NT2/D1 (cell line): ENCODE results near the gene SIAE.
"Not testable (repeated sequence)": the region's sequence is repeated elsewhere in the genome, so short reads cannot be mapped to it uniquely, and the experiment has no call there.

ENCODE experiments used
- DNase-seq: peaks from one replicate; pipeline ENCODE4 v3.0.0-alpha.2; 2011; ENCODE audit warnings: low read depth, low spot score
- H3K27me3 ChIP-seq: 2 replicates; pipeline ENCODE4 v1.6.0; 2011; ENCODE audit warnings: mild to moderate bottlenecking; ENCODE audit not compliant: insufficient read length, insufficient read depth
- H3K36me3 ChIP-seq: 2 replicates; pipeline ENCODE4 v1.6.1; 2011; ENCODE audit warnings: mild to moderate bottlenecking, low read length, mixed read lengths; ENCODE audit not compliant: insufficient read depth, insufficient read length
- H3K4me1 ChIP-seq: 2 replicates; pipeline ENCODE4 v1.5.1; 2011; ENCODE audit not compliant: insufficient read depth, insufficient read length
- H3K4me3 ChIP-seq: 2 replicates; pipeline ENCODE4 v1.5.1; 2011; ENCODE audit warnings: low read depth; ENCODE audit not compliant: insufficient read length
- H3K9ac ChIP-seq: 2 replicates; pipeline ENCODE4 v1.6.0; 2011; ENCODE audit warnings: low read depth; ENCODE audit not compliant: insufficient read length
- H3K9me3 ChIP-seq: 2 replicates; pipeline ENCODE4 v1.5.1; 2011; ENCODE audit warnings: mild to moderate bottlenecking, low read length; ENCODE audit not compliant: insufficient read depth
- SUZ12 ChIP-seq: IDR thresholded peaks from 2 replicates; pipeline ENCODE4 v1.6.1; 2011; ENCODE audit not compliant: insufficient read length, insufficient read depth; ENCODE audit errors: extremely low read depth
- YY1 ChIP-seq: IDR thresholded peaks from 2 replicates; pipeline ENCODE4 v1.6.1; 2011; ENCODE audit not compliant: insufficient read length, insufficient read depth
- ZNF274 ChIP-seq: IDR thresholded peaks from 2 replicates; pipeline ENCODE4 v1.6.1; 2011; ENCODE audit warnings: mild to moderate bottlenecking, low read depth, low read length

SIAE gene

DNA sequence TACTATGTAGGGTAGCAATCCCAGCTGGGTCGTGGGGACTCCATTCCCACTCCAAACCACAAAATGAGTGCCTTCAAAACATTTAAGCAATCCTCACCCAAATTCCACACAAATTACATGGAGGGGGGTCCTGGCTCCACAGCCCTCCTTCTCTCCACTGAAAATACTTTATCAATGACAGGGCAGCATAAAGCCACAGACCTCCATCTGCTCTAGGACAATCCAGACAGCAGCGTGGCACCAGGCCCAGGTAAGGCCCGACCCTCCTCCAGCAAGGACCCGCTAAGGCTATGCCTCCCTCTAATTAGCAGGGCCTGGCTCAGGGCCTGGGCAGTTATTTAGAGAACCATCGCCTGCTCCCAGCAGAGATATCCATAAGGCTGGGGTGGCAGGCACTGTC, 62.5 kb downstream of the SIAE start, which contains the start of gene PANX3:
Gene PANX3, plus strand, starts transcription at position 365 of the 400 bp plus-strand sequence. CDS start 129 bp downstream, outside the sequence.
- H3K9ac ChIP-seq = no peak within 1 kb of the TSS
- H3K4me1 ChIP-seq = no peaks in the 10 kb centered on the region
- H3K9me3 ChIP-seq = no peaks in the 10 kb centered on the region
- H3K4me3 ChIP-seq = no peak within 1 kb of the TSS
- no peak for TF ChIP-seq ZNF274
- no peak for TF ChIP-seq SUZ12
- no peak for TF ChIP-seq YY1
- H3K27me3 ChIP-seq = no peaks in the 10 kb centered on the region
- no peaks in the 10 kb centered on the region for H3K36me3 ChIP-seq
- no peak for DNase-seq

DNA sequence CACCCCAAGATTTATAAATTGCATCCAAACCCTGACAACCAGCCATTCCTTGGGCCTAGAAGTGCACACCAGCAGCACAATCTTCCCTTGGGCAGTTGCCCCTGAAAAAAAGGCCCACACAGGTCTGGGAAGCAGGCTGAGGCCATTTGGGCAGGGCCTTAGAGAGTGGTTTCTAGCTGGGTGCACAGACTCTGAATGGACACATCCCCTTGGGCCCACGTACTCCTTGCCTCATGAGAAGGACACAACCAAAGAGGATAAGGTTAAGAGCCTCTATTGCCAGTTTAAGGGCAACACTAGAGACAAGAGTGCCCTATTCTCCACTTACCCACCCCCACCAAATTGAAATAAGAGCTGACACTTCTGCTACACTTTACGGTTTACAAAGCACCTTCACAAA, 63.2 kb downstream of the SIAE start:
- no peaks in the 10 kb centered on the region for H3K4me1 ChIP-seq
- DNase-seq = no peak
- no peaks in the 10 kb centered on the region for H3K9me3 ChIP-seq
- no peak overlapping the region for H3K4me3 ChIP-seq
- no peak for TF ChIP-seq YY1
- TF ChIP-seq ZNF274 = no peak
- TF ChIP-seq SUZ12 = no peak
- no peaks in the 10 kb centered on the region for H3K36me3 ChIP-seq
- H3K27me3 ChIP-seq = no peaks in the 10 kb centered on the region
- H3K9ac ChIP-seq = no peak overlapping the region

- H3K4me3 ChIP-seq = no peak overlapping the region
- TF ChIP-seq YY1 (no peak), ZNF274 (no peak), SUZ12 (no peak)
- no peaks in the 10 kb centered on the region for H3K36me3 ChIP-seq
- DNase-seq = no peak
- H3K27me3 ChIP-seq = no peaks in the 10 kb centered on the region
- no peaks in the 10 kb centered on the region for H3K9me3 ChIP-seq
- H3K9ac ChIP-seq = no peak overlapping the region
- no peaks in the 10 kb centered on the region for H3K4me1 ChIP-seq
Measured at GRCh38 chr11:124608147-124608546, 65.4 kb downstream of the SIAE start.

- no peaks in the 10 kb centered on the region for H3K4me1 ChIP-seq
- no peak overlapping the region for H3K9ac ChIP-seq
- no peaks in the 10 kb centered on the region for H3K9me3 ChIP-seq
- TF ChIP-seq ZNF274 = no peak
- no peak for TF ChIP-seq SUZ12
- TF ChIP-seq YY1 = no peak
- no peaks in the 10 kb centered on the region for H3K36me3 ChIP-seq
- H3K27me3 ChIP-seq = no peaks in the 10 kb centered on the region
- no peak overlapping the region for H3K4me3 ChIP-seq
- DNase-seq = no peak
Measured at GRCh38 chr11:124605719-124606118, 67.8 kb downstream of the SIAE start.

DNA sequence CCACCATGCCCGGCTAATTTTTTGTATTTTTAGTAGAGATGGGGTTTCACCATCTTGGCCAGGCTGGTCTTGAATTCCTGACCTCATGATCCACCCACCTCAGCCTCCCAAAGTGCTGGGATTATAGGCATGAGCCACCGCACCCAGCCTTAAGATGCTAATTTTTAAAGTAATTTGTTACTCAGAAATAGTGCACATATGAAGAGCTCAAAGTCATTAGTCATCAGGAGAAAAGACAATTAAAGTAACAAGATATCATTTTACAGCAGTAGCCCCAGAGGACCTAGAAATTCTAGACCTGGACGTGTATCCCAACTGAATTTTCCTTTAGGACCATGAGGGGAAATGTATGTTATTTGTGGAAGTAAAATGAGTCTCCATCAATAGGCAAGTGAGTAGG, 70.8 kb downstream of the SIAE start:
- not testable (repeated sequence) for H3K9me3 ChIP-seq, H3K27me3 ChIP-seq, H3K4me1 ChIP-seq, DNase-seq, H3K36me3 ChIP-seq, H3K9ac ChIP-seq, H3K4me3 ChIP-seq

DNA sequence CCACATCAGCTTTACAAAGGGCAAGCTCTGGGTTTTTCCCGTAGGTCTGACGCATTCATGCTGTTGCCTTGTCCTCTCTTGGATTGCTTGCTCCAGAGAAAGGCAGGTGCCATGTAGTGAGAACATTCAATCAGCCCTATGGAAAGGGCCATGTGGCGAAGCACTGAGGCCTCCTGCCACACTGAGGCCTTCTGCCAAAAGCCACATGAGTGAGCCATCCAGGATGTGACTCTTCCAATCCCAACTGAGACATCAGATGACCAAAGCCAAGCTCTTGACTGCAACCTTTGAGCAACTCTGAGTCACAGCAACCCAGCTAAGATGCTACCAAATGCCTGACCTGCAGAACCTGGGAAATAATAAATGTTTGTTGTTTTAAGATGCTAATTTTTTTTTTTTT, 71.3 kb downstream of the SIAE start:
- no peak overlapping the region for H3K4me3 ChIP-seq
- no peaks in the 10 kb centered on the region for H3K36me3 ChIP-seq
- H3K9me3 ChIP-seq = no peaks in the 10 kb centered on the region
- no peak for DNase-seq
- no peak overlapping the region for H3K9ac ChIP-seq
- no peaks in the 10 kb centered on the region for H3K4me1 ChIP-seq
- TF ChIP-seq ZNF274 (no peak), YY1 (no peak), SUZ12 (no peak)
- H3K27me3 ChIP-seq = no peaks in the 10 kb centered on the region

DNA sequence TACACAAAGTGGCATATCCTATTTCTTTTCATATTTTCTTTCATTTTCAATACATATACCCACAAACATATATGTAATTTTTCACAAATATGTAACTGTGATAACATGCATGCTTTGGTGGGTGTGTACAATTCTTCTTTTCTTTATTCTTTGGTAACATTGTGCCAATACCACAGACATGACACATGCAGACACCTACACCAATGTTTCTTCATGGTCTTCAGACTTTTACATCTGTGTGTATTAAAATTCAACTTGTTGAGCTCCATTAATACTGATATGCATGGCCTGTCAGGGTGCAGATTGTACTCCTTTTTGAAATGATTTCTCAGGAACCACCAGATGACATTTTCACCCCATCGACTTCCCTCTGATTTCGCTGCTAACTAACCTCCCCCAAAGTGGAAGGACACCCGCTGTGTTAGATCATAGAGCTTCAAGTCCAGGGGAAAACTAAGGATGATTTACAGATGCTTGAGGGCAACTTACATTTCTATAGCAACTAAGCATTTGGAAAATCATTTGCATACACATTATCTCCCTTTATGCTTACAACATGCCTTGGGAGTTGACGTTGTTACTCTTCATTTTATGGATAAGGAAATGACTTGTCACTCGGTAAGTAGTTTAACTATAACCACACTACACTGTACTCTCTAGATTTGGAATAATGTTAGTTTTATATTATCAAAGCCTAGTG, 72.8 kb downstream of the SIAE start:
- Histone ChIP-seq H3K4me3 (no peak overlapping the region), H3K9me3 (no peaks in the 10 kb centered on the region), H3K27me3 (no peaks in the 10 kb centered on the region), H3K4me1 (no peaks in the 10 kb centered on the region), H3K9ac (no peak overlapping the region), H3K36me3 (no peaks in the 10 kb centered on the region)
- TF ChIP-seq SUZ12 (no peak), YY1 (no peak)
- DNase-seq = peak; percentile 5

DNA sequence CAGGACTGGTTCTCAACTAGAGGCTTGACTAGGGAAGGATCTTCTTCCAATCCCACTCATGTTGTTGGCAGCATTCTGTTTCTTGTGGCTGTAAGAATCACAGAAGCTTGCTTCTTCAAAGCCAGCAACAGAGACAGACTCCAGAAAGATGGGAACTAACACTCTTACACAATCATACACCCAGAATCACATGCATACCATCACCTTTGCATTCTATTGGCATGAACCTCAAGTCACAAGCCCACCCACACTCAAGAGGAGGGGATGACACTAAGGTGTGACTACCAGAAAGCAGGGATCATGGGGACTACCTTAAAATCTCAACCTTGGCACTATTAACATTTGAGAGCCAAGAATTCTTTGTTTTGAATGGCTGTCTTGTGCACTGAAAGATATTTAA, 75.9 kb downstream of the SIAE start:
- Histone ChIP-seq H3K36me3 (no peaks in the 10 kb centered on the region), H3K4me3 (no peak overlapping the region), H3K9me3 (no peaks in the 10 kb centered on the region), H3K9ac (no peak overlapping the region), H3K27me3 (no peaks in the 10 kb centered on the region), H3K4me1 (no peaks in the 10 kb centered on the region)
- TF ChIP-seq ZNF274 (no peak), SUZ12 (no peak), YY1 (no peak)
- DNase-seq = no peak
